HG03457 (cell line): ENCODE data around the gene EMC10.

ENCODE experiments used
- ATAC-seq: cut with Tn5 transposase; IDR thresholded peaks from one replicate; pipeline ENCODE4 v1.9.1; 2021; ENCODE audit warnings: moderate number of reproducible peaks; ENCODE audit not compliant: unreplicated experiment

Gene EMC10

GRCh38 chr19:50477751-50478515 is 1.6 kb downstream of the EMC10 start:
- ATAC-seq = no peak

- ATAC-seq = no peak
Measured at GRCh38 chr19:50478901-50479715, 2.8 kb downstream of the EMC10 start.

DNA sequence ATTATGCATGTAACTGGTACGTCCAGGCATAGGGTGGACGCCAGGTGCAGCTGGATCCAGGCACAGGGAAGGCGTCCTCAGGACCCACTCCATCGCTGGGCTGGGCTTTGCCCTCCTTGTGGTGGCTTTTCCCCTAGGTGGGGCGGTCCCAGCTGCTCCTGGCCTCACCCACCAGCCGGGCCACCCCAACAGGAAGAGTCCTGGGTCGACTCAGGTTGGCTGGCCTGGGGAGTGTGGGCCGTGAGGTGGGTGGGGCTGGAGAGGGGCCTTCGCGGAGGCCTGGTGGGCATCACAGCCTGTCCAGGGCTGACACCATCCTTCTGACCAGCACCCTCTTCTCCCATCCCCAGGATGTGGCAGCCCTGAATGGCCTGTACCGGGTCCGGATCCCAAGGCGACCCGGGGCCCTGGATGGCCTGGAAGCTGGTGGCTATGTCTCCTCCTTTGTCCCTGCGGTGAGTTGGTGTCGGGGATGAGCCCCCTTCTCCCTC is 3.5 kb downstream of the EMC10 start:
- ATAC-seq = no peak

- no peak for ATAC-seq
Measured at GRCh38 chr19:50480281-50481111, 4.2 kb downstream of the EMC10 start.

GRCh38 chr19:50481351-50482149 is 5.2 kb downstream of the EMC10 start:
- ATAC-seq = no peak

- no peak for ATAC-seq
Measured at GRCh38 chr19:50482271-50482855, 6.1 kb downstream of the EMC10 start.

- ATAC-seq = no peak
Measured at GRCh38 chr19:50482916-50483315, 6.6 kb downstream of the EMC10 start.

DNA sequence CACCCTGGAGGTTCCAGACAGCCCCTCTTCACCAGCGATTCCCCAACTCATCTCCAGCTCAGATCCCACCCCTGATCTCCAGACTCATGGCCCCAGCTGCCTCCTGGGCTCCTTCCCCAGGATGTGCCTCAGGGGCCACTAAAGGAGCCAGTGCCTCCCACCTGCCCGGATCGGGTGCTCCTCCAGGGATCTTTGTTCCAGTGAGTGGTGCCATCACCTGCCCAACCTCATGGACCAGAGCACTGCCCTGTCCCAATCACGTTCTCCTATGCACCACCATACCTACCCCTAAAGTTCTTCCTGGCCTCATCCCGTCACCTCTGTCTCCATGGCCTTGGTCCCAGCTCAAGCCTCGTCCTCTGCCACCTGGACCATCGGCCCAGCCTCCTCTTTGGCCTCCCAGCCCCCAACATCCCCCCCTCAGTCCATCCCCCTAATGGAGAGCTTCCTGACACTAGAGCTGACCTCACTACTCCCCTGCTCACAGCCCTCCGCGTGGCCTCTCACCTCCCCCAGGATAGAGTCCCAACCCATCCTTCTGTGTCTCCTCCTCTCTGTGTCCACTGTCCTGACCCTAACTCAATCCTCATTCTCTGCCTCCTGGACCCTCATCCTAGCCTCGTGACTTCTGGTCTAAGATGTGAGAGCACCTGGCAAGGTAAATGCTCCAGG is 9.1 kb downstream of the EMC10 start:
- no peak for ATAC-seq

GRCh38 chr19:50486823-50487515 is 10.7 kb downstream of the EMC10 start:
- no peak for ATAC-seq

GRCh38 chr19:50488389-50489194 is 12.3 kb downstream of the EMC10 start:
- ATAC-seq = no peak

GRCh38 chr19:50489461-50490011 is 13.2 kb downstream of the EMC10 start:
- ATAC-seq = no peak

- ATAC-seq = no peak
Measured at GRCh38 chr19:50490411-50490811, 14.1 kb downstream of the EMC10 start.

DNA sequence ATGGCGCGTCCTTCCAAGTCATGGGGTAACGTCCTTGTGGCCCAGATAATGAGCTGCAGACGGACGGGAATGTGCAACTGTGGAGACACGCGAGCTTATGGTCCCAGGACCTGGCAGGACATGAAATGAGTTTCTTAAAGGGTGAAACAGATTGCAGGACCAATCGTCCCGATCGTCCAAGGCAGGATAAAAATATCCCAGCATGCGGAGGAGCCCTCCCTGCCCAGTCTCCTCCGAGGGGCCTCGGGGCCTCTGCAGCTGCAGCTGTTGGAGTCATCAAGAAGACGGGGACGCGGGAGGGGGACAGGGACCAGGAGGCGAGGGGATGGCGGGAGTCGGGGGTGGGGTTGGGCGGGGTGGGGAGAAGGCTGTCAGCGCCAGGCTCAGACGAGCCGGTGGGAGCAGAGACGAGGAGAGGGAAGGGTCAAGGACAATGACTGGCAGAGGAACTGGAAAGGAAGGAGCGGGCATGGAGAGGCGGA is 14.7 kb downstream of the EMC10 start:
- no peak for ATAC-seq

DNA sequence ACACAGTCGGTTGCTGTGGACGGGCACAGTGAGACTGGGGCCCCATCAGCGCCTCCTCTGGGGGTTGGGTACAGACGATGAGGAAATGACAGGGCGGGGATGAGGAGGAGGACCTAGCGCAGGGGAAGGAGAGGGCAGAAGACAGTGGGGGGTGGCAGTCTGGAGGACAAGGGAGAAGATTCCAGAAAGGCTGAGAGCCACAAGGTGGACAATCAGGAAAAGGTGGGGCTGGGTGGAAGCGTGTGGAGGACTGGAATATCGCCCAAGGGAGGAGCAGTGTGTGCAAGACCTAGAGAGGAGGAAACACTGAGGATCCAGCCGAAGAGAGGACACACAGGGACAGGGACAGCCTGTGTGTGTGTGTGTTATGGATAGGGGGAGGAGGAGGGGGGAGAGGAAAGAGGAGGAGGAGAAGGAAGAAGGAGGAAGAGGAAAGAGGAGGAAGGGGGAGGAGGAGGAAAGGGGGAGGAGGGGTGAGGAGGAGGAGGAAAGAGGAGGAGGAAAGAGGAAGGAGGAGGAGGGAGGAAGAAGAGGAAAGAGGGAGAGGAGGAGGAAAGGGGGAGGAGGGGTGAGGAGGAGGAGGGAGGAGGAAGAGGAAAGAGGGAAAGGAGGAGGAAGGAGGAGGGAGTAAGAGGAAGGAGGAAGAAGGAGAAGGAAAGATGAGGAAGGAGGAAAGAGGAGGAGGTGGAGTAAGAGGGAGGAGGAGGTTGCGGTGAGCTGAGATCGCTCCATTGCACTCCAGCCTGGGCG is 16.2 kb downstream of the EMC10 start:
- no peak for ATAC-seq

DNA sequence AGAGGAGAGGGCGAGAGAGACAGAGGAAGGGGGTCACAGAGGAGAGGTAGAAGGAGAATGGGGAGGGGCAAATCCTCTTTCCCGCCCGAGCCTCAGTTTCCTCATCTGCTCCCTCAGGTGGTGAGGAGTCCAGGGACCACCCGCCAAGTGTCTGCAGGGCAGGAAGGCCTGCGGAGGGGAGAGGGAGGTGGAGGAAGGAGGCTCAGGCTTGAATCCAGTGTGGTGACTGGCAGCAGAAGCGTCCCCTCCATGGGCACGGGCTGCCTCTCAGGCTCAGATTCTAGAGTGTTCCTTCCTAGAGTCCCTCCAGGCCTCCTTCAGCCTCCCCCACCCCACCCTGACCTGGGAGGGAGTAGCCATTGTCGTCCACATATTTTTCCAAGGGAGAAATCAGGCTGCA is 16.9 kb downstream of the EMC10 start:
- ATAC-seq = no peak

GRCh38 chr19:50494186-50495019 is 18.1 kb downstream of the EMC10 start:
- no peak for ATAC-seq
